Endodermal cell (in vitro differentiated cells): ENCODE results near the gene NDOR1. TPM values are rescaled to one million over a fixed set of nuclear protein-coding genes. Genes with fewer than 3 reads are reported as not detected.

Experiments used
- DNase-seq: peaks from one replicate; pipeline ENCODE4 v3.0.0-alpha.2; 2017
- H3K27ac ChIP-seq: 2 replicates; pipeline ENCODE4 v1.5.1; 2013; ENCODE audit warnings: mild to moderate bottlenecking, low read depth, low read length, moderate library complexity
- H3K27me3 ChIP-seq: 2 replicates; pipeline ENCODE4 v1.6.1; 2013; ENCODE audit warnings: mild to moderate bottlenecking, low read length, moderate library complexity; ENCODE audit not compliant: insufficient read depth, control insufficient read depth, poor library complexity, severe bottlenecking
- H3K36me3 ChIP-seq: 2 replicates; pipeline ENCODE4 v1.7.0; 2013; ENCODE audit warnings: mild to moderate bottlenecking, low read length, moderate library complexity; ENCODE audit not compliant: control insufficient read depth, insufficient read depth
- H3K4me1 ChIP-seq: one replicate; pipeline ENCODE4 v1.7.0; 2013; ENCODE audit warnings: low read length; ENCODE audit not compliant: control insufficient read depth, insufficient read depth
- H3K4me3 ChIP-seq: 2 replicates; pipeline ENCODE4 v1.5.1; 2013; ENCODE audit warnings: mild to moderate bottlenecking, low read length, moderate library complexity
- H3K9ac ChIP-seq: 2 replicates; pipeline ENCODE4 v1.6.1; 2013; ENCODE audit warnings: mild to moderate bottlenecking, low read length, moderate library complexity; ENCODE audit not compliant: poor library complexity, severe bottlenecking; ENCODE audit errors: extremely low read depth
- H3K9me3 ChIP-seq: 2 replicates; pipeline ENCODE4 v1.6.1; 2013; ENCODE audit warnings: mild to moderate bottlenecking, low read length, moderate library complexity; ENCODE audit not compliant: control insufficient read depth
- H3K27ac Mint-ChIP-seq: 2 replicates; pipeline ENCODE4 v1.8.0; 2020; ENCODE audit warnings: mixed read lengths
- H3K27me3 Mint-ChIP-seq: 2 replicates; pipeline ENCODE4 v1.8.0; 2021; ENCODE audit warnings: mild to moderate bottlenecking, mixed read lengths; ENCODE audit not compliant: insufficient read depth
- H3K36me3 Mint-ChIP-seq: 2 replicates; pipeline ENCODE4 v1.8.0; 2020; ENCODE audit warnings: low read depth, mixed read lengths
- H3K4me1 Mint-ChIP-seq: 2 replicates; pipeline ENCODE4 v1.8.0; 2020; ENCODE audit warnings: mixed read lengths
- H3K4me3 Mint-ChIP-seq: 2 replicates; pipeline ENCODE4 v1.8.0; 2020; ENCODE audit warnings: mild to moderate bottlenecking, moderate library complexity, mixed read lengths
- H3K9me3 Mint-ChIP-seq: 2 replicates; pipeline ENCODE4 v1.8.0; 2020; ENCODE audit warnings: mild to moderate bottlenecking, mixed read lengths
- CTCF ChIP-seq: fragments of 200-600 bp; sonication (generic); conservative IDR thresholded peaks from 2 replicates; pipeline ENCODE4 v1.5.0; 2021; ENCODE audit warnings: antibody characterized with exemption, mild to moderate bottlenecking
- WGBS, 2 experiments: methylation state at CpG; one replicate each; pipeline versions ENCODE4 v1.1.5 to v1.1.7; 2013; ENCODE audit warnings: missing lambda C conversion rate in 2 of 2, mixed read lengths in 1 of 2; ENCODE audit not compliant: insufficient coverage in 1 of 2, insufficient read length in 1 of 2; 5-methylcytosine and 5-hydroxymethylcytosine counted together
- total RNA-seq, 2 donors: library from RNA; stranded (reverse); fragmentation: NEBNext Ultra II Directional in 1 of 2; extraction: Animal tissue kit (Norgen Biotek cat#: 25700) in 1 of 2; gene quantifications; 2 replicates in 1 of 2; 3 replicates in 1 of 2; pipeline ENCODE4 v1.2.1, GENCODE V29; 2021

The NDOR1 gene
- total RNA-seq, 2 donors from 2014 or later = 39.2 to 41.4 TPM

- Mint-ChIP-seq H3K9me3 (no peaks in the 10 kb centered on the region), H3K27me3 (peaks cover 4% of the 10 kb centered on the region), H3K36me3 (no peaks in the 10 kb centered on the region), H3K4me3 (no peak within 1 kb of the TSS), H3K27ac (no peak within 1 kb of the TSS), H3K4me1 (peaks cover 20% of the 10 kb centered on the region)
- no peaks in the 10 kb centered on the region for H3K27me3 ChIP-seq
- H3K4me3 ChIP-seq = no peak within 1 kb of the TSS
- no peak within 1 kb of the TSS for H3K9ac ChIP-seq
- no peak for TF ChIP-seq CTCF
- no peaks in the 10 kb centered on the region for H3K9me3 ChIP-seq
- DNase-seq = no peak
- peaks cover 9% of the 10 kb centered on the region for H3K4me1 ChIP-seq
- H3K36me3 ChIP-seq = no peaks in the 10 kb centered on the region
- H3K27ac ChIP-seq = no peak within 1 kb of the TSS
- 73 to 88% methylated on average over 3 to 4 of the region's 4 CpGs for WGBS, 2 experiments
Observed at GRCh38 chr9:137251194-137251461, 45.6 kb downstream of the NDOR1 start, which contains the start of gene STPG3. TSS of gene STPG3 (plus strand) at chr9:137251286. CDS start at chr9:137251287, 1 bp downstream.

GRCh38 chr9:137251490-137252268, 46.2 kb downstream of the NDOR1 start:
- Mint-ChIP-seq H3K4me1 (peaks cover 20% of the 10 kb centered on the region), H3K27ac (no peak overlapping the region), H3K4me3 (no peak overlapping the region), H3K9me3 (no peaks in the 10 kb centered on the region), H3K27me3 (peaks cover 4% of the 10 kb centered on the region), H3K36me3 (peaks cover 1% of the 10 kb centered on the region)
- no peak overlapping the region for H3K9ac ChIP-seq
- peaks cover 5% of the 10 kb centered on the region for H3K36me3 ChIP-seq
- H3K27me3 ChIP-seq = no peaks in the 10 kb centered on the region
- no peak overlapping the region for H3K4me3 ChIP-seq
- peaks cover 15% of the 10 kb centered on the region for H3K4me1 ChIP-seq
- H3K27ac ChIP-seq = no peak overlapping the region
- no peak for DNase-seq
- TF ChIP-seq CTCF = no peak
- H3K9me3 ChIP-seq = no peaks in the 10 kb centered on the region
- WGBS, 2 experiments = 88 to 93% methylated on average over 10 to 22 of the region's 22 CpGs

GRCh38 chr9:137252555-137253506, 47.3 kb downstream of the NDOR1 start:
- Histone ChIP-seq H3K4me1 (peaks cover 16% of the 10 kb centered on the region), H3K27ac (no peak overlapping the region), H3K9ac (no peak overlapping the region), H3K36me3 (peaks cover 9% of the 10 kb centered on the region), H3K4me3 (no peak overlapping the region), H3K9me3 (no peaks in the 10 kb centered on the region), H3K27me3 (no peaks in the 10 kb centered on the region)
- no peak for TF ChIP-seq CTCF
- Mint-ChIP-seq H3K4me3 (no peak overlapping the region), H3K4me1 (peaks cover 17% of the 10 kb centered on the region), H3K36me3 (peaks cover 6% of the 10 kb centered on the region), H3K9me3 (no peaks in the 10 kb centered on the region), H3K27ac (no peak overlapping the region), H3K27me3 (peaks cover 2% of the 10 kb centered on the region)
- WGBS, 2 experiments = 82 to 87% methylated on average over 8 to 35 of the region's 35 CpGs
- DNase-seq = peak; percentile 85
